WTC11 (cell line): ENCODE measurements around the gene PGS1. TPM values are rescaled to one million over a fixed set of nuclear protein-coding genes. Genes with fewer than 3 reads are reported as not detected.

ENCODE experiments used
- ATAC-seq: fragments of 200-7000 bp; cut with Tn5 transposase; 2 replicates; pipeline ENCODE4 v1.10.0; 2021; ENCODE audit warnings: mild to moderate bottlenecking, moderate library complexity
- CTCF ChIA-PET: fragments of 300-600 bp; sonication (Branson Sonifier 250); formaldehyde crosslinking; loops from one replicate; lab custom pipeline; 2021; ENCODE audit warnings: antibody characterized with exemption; lab: Charles Lee
- POLR2A ChIA-PET: fragments of 350-600 bp; sonication (Branson Sonifier 250); formaldehyde crosslinking; loops from one replicate; lab custom pipeline; 2021; ENCODE audit warnings: antibody characterized with exemption; lab: Charles Lee
- DNase-seq: peaks from one replicate; pipeline ENCODE4 v3.0.0; 2021; ENCODE audit warnings: low spot score
- H3K27ac Mint-ChIP-seq: 2 replicates; pipeline ENCODE4 v1.8.0; 2021; ENCODE audit warnings: mixed read lengths
- H3K27me3 Mint-ChIP-seq: 2 replicates; pipeline ENCODE4 v1.8.0; 2021; ENCODE audit warnings: low read depth, mild to moderate bottlenecking, moderate library complexity, mixed read lengths
- H3K36me3 Mint-ChIP-seq: 2 replicates; pipeline ENCODE4 v1.8.0; 2021; ENCODE audit warnings: mixed read lengths
- H3K4me1 Mint-ChIP-seq: 2 replicates; pipeline ENCODE4 v1.8.0; 2022; ENCODE audit warnings: mixed read lengths
- H3K4me3 Mint-ChIP-seq: 2 replicates; pipeline ENCODE4 v1.8.0; 2021; ENCODE audit warnings: mild to moderate bottlenecking, moderate library complexity, mixed read lengths
- H3K9me3 Mint-ChIP-seq: 2 replicates; pipeline ENCODE4 v1.8.0; 2021; ENCODE audit warnings: mixed read lengths
- CREB1 ChIP-seq: sonication (generic); formaldehyde crosslinking; IDR thresholded peaks from 2 replicates; pipeline ENCODE4 v1.8.0; 2023; ENCODE audit warnings: mild to moderate bottlenecking, missing genetic modification reagents
- CREM ChIP-seq: sonication (generic); formaldehyde crosslinking; IDR thresholded peaks from 2 replicates; pipeline ENCODE4 v1.8.1; 2022; ENCODE audit warnings: mild to moderate bottlenecking, missing genetic modification reagents, moderate library complexity
- ELF4 ChIP-seq: sonication (generic); formaldehyde crosslinking; IDR thresholded peaks from 2 replicates; pipeline ENCODE4 v1.8.1; 2022; ENCODE audit warnings: low read depth, mild to moderate bottlenecking, moderate library complexity, missing genetic modification reagents
- FOXP1 ChIP-seq: sonication (generic); formaldehyde crosslinking; IDR thresholded peaks from 2 replicates; pipeline ENCODE4 v1.8.0; 2022; ENCODE audit warnings: missing genetic modification reagents, mild to moderate bottlenecking, moderate library complexity, borderline replicate concordance
- JAZF1 ChIP-seq: fragments of 250-450 bp; sonication (Bioruptor Pico); IDR thresholded peaks from 2 replicates; pipeline ENCODE4 v1.9.0; 2021; ENCODE audit warnings: moderate library complexity, mild to moderate bottlenecking, inconsistent platforms
- JUN ChIP-seq: sonication (generic); formaldehyde crosslinking; IDR thresholded peaks from 2 replicates; pipeline ENCODE4 v1.8.0; 2023; ENCODE audit warnings: mild to moderate bottlenecking, missing genetic modification reagents
- MYBL2 ChIP-seq: sonication (generic); formaldehyde crosslinking; IDR thresholded peaks from 2 replicates; pipeline ENCODE4 v1.8.1; 2023; ENCODE audit warnings: mild to moderate bottlenecking, moderate library complexity, missing genetic modification reagents
- NR1H2 ChIP-seq: sonication (generic); formaldehyde crosslinking; IDR thresholded peaks from 2 replicates; pipeline ENCODE4 v1.9.0; 2021; ENCODE audit warnings: mild to moderate bottlenecking, moderate library complexity, missing genetic modification reagents
- NR3C1 ChIP-seq: sonication (generic); formaldehyde crosslinking; conservative IDR thresholded peaks from 2 replicates; pipeline ENCODE4 v1.8.1; 2023; ENCODE audit warnings: low read depth, mild to moderate bottlenecking, missing genetic modification reagents
- SP1 ChIP-seq: sonication (generic); formaldehyde crosslinking; conservative IDR thresholded peaks from 2 replicates; pipeline ENCODE4 v1.8.1; 2022; ENCODE audit warnings: missing genetic modification reagents
- TEAD4 ChIP-seq: sonication (generic); formaldehyde crosslinking; IDR thresholded peaks from 2 replicates; pipeline ENCODE4 v1.8.0; 2022; ENCODE audit warnings: mild to moderate bottlenecking, missing genetic modification reagents
- total RNA-seq: library from RNA; stranded (reverse); gene quantifications from 3 replicates; pipeline ENCODE4 v1.2.3, GENCODE V29; 2021
- TF ChIP-seq, protein P1 (sequence below): fragments of 250-450 bp; sonication (Bioruptor Pico); IDR thresholded peaks from 2 replicates; pipeline ENCODE4 v2.1.2; 2022; ENCODE audit warnings: mild to moderate bottlenecking, moderate library complexity
- TF ChIP-seq, protein P2 (sequence below): sonication (generic); formaldehyde crosslinking; IDR thresholded peaks from 2 replicates; pipeline ENCODE4 v1.8.0; 2022; ENCODE audit warnings: mild to moderate bottlenecking, missing genetic modification reagents
- TF ChIP-seq, protein P3 (sequence below): fragments of 250-450 bp; sonication (Bioruptor Pico); conservative IDR thresholded peaks from 2 replicates; pipeline ENCODE4 v1.9.0; 2021; ENCODE audit warnings: mild to moderate bottlenecking
- TF ChIP-seq, protein P4 (sequence below): fragments of 250-450 bp; sonication (Bioruptor Pico); IDR thresholded peaks from 2 replicates; pipeline ENCODE4 v1.9.0; 2021; ENCODE audit warnings: mild to moderate bottlenecking
- TF ChIP-seq, protein P5 (sequence below): sonication (generic); formaldehyde crosslinking; IDR thresholded peaks from 2 replicates; pipeline ENCODE4 v1.8.1; 2022; ENCODE audit warnings: mild to moderate bottlenecking, missing genetic modification reagents, moderate library complexity, borderline replicate concordance
- TF ChIP-seq, protein P6 (sequence below): sonication (generic); formaldehyde crosslinking; IDR thresholded peaks from 2 replicates; pipeline ENCODE4 v1.8.1; 2023; ENCODE audit warnings: mild to moderate bottlenecking, missing genetic modification reagents
- TF ChIP-seq, protein P7 (sequence below): sonication (generic); formaldehyde crosslinking; IDR thresholded peaks from 2 replicates; pipeline ENCODE4 v1.8.0; 2022; ENCODE audit warnings: mild to moderate bottlenecking, missing genetic modification reagents
- TF ChIP-seq, protein P8 (sequence below): sonication (generic); formaldehyde crosslinking; IDR thresholded peaks from 2 replicates; pipeline ENCODE4 v1.8.0; 2022; ENCODE audit warnings: mild to moderate bottlenecking, missing genetic modification reagents
- TF ChIP-seq, protein P9 (sequence below): fragments of 250-450 bp; sonication (Bioruptor Pico); IDR thresholded peaks from 2 replicates; pipeline ENCODE4 v1.9.0; 2021; ENCODE audit warnings: mild to moderate bottlenecking, borderline replicate concordance

The PGS1 gene
- total RNA-seq, 1 experiment from 2014 or later, result 51.4 TPM

DNA sequence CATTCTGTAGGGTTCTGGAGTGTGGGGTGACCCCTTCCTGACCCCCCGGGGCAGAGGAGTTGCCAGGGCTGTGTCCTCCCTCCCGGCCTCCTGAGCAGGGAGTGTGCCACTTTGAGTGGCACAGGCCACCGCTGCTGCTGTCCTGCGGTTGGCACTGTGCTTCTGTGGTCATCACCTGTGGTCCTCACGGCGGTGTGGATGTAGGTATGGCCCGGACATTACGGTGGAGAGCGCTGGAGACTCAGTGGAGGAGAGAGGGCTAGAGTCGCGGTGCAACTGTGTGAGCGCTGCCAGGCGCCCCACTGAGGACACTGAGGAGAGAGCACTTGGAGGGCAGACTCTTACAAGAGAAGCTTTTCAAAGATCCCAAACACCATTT lies 39.1 kb downstream of the PGS1 start:
- TF ChIP-seq NR1H2 (CRISPR knock-in tag) (no peak), JUN (CRISPR knock-in tag) (no peak), TEAD4 (CRISPR knock-in tag) (no peak), CREM (CRISPR knock-in tag) (no peak), MYBL2 (CRISPR knock-in tag) (no peak), CREB1 (CRISPR knock-in tag) (no peak), ELF4 (CRISPR knock-in tag) (no peak), SP1 (CRISPR knock-in tag) (no peak), JAZF1 (no peak)
- TF ChIP-seq, protein P1, sequence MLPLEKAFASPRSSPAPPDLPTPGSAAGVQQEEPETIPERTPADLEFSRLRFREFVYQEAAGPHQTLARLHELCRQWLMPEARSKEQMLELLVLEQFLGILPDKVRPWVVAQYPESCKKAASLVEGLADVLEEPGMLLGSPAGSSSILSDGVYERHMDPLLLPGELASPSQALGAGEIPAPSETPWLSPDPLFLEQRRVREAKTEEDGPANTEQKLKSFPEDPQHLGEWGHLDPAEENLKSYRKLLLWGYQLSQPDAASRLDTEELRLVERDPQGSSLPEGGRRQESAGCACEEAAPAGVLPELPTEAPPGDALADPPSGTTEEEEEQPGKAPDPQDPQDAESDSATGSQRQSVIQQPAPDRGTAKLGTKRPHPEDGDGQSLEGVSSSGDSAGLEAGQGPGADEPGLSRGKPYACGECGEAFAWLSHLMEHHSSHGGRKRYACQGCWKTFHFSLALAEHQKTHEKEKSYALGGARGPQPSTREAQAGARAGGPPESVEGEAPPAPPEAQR, result no peak
- TF ChIP-seq, protein P2, sequence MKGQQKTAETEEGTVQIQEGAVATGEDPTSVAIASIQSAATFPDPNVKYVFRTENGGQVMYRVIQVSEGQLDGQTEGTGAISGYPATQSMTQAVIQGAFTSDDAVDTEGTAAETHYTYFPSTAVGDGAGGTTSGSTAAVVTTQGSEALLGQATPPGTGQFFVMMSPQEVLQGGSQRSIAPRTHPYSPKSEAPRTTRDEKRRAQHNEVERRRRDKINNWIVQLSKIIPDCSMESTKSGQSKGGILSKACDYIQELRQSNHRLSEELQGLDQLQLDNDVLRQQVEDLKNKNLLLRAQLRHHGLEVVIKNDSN (CRISPR knock-in tag), result no peak
- TF ChIP-seq, protein P3, sequence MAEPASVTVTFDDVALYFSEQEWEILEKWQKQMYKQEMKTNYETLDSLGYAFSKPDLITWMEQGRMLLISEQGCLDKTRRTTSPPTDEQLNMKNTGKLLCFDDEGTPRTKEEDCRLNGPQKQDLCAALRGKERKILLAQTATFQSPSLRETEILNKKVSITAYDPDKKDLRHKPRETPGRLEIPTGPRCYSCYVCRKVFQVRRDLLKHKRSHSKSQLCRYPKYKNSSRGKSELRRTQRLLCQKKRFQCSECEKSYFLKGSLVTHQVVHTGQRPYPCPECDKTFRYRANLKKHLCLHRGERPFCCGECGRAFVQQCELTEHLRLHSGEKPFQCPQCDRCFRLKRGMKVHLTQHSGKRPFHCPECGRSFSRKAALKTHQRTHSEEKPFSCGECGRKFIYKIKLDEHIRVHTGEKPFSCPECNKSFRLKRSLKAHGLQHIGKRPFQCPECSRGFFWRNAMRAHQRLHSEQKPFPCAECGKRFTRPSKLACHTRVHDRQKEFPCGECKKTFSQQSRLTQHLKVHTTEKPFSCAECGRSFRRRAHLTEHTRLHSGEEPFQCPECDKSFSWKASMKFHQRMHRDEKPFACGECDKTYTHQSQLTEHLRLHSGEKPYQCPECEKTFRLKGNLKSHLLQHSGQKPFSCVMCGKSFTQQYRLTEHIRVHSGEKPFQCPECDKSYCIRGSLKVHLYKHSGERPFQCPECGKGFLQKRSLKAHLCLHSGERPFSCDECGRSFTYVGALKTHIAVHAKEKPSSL, result no peak
- TF ChIP-seq, protein P4, sequence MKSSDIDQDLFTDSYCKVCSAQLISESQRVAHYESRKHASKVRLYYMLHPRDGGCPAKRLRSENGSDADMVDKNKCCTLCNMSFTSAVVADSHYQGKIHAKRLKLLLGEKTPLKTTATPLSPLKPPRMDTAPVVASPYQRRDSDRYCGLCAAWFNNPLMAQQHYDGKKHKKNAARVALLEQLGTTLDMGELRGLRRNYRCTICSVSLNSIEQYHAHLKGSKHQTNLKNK, result no peak
- TF ChIP-seq, protein P5, sequence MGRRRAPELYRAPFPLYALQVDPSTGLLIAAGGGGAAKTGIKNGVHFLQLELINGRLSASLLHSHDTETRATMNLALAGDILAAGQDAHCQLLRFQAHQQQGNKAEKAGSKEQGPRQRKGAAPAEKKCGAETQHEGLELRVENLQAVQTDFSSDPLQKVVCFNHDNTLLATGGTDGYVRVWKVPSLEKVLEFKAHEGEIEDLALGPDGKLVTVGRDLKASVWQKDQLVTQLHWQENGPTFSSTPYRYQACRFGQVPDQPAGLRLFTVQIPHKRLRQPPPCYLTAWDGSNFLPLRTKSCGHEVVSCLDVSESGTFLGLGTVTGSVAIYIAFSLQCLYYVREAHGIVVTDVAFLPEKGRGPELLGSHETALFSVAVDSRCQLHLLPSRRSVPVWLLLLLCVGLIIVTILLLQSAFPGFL (CRISPR knock-in tag), result no peak
- TF ChIP-seq, protein P6, sequence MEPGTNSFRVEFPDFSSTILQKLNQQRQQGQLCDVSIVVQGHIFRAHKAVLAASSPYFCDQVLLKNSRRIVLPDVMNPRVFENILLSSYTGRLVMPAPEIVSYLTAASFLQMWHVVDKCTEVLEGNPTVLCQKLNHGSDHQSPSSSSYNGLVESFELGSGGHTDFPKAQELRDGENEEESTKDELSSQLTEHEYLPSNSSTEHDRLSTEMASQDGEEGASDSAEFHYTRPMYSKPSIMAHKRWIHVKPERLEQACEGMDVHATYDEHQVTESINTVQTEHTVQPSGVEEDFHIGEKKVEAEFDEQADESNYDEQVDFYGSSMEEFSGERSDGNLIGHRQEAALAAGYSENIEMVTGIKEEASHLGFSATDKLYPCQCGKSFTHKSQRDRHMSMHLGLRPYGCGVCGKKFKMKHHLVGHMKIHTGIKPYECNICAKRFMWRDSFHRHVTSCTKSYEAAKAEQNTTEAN (CRISPR knock-in tag), result no peak
- TF ChIP-seq, protein P7, sequence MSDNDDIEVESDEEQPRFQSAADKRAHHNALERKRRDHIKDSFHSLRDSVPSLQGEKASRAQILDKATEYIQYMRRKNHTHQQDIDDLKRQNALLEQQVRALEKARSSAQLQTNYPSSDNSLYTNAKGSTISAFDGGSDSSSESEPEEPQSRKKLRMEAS, result no peak
- H3K4me3 Mint-ChIP-seq, result no peak overlapping the region
- ATAC-seq, result no peak
- peaks cover 17% of the 10 kb centered on the region for H3K4me1 Mint-ChIP-seq
- H3K27me3 Mint-ChIP-seq, result no peaks in the 10 kb centered on the region
- peaks cover 27% of the 10 kb centered on the region for H3K36me3 Mint-ChIP-seq
- no peaks in the 10 kb centered on the region for H3K9me3 Mint-ChIP-seq
- DNase-seq, result no peak
- CTCF ChIA-PET, result interaction anchor here (0.6 to 5.1 kb wide), 8 partner anchors 11 to 170 kb away, joined by 3 to 31 read pairs (median 3); no protein-coding TSS in a partner anchor
- POLR2A ChIA-PET, result interaction anchor here (1.8 kb wide), 1 partner anchor 57 kb away, joined by 5 read pairs; no protein-coding TSS in a partner anchor
- H3K27ac Mint-ChIP-seq, result peak overlapping the region; percentile 41; the same call in 1 of the 2 replicates

DNA sequence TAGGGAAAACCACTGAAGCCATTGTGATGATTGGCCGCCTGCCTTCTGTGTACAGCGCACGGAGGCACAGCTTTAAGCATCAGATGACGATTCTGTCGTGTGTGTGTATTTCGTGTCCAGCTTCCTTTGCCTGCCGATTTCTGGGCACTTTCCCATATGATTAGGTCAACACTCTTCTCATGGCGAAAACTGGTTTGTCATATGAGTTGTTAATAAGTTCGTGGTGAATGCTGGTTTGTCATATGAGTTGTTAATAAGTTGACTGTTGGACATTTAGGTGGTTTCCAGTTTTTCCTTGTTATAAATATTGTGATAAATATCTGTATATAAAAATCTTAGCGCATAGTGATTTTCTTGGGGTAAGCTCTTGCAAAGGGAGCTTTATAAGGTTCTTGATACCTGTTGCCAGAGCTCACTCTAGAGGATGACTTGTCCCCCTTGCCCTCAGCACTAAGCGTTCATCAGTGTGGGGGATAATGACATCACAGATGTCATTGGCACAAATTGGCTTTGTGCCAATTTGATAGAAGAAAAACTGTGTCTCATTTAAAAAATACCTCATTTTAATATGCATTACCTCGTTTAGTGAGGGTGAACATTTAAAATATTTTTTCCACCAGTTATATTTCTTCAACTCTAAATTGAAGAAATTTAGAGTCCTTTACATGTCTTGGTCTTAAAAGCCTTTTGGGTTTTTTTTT lies 40.0 kb downstream of the PGS1 start:
- H3K27me3 Mint-ChIP-seq, result no peaks in the 10 kb centered on the region
- H3K4me1 Mint-ChIP-seq, result peaks cover 17% of the 10 kb centered on the region
- H3K9me3 Mint-ChIP-seq, result no peaks in the 10 kb centered on the region
- no peak overlapping the region for H3K27ac Mint-ChIP-seq
- ATAC-seq, result no peak
- ChIA-PET CTCF (interaction anchor here (0.7 to 5.1 kb wide), 7 partner anchors 11 to 140 kb away, joined by 3 to 31 read pairs (median 3); no protein-coding TSS in a partner anchor), POLR2A (no interaction called here)
- H3K4me3 Mint-ChIP-seq, result no peak overlapping the region
- DNase-seq, result no peak
- H3K36me3 Mint-ChIP-seq, result peaks cover 28% of the 10 kb centered on the region
- TF ChIP-seq NR3C1 (CRISPR knock-in tag) (no peak), FOXP1 (CRISPR knock-in tag) (no peak)
- TF ChIP-seq, protein P8, sequence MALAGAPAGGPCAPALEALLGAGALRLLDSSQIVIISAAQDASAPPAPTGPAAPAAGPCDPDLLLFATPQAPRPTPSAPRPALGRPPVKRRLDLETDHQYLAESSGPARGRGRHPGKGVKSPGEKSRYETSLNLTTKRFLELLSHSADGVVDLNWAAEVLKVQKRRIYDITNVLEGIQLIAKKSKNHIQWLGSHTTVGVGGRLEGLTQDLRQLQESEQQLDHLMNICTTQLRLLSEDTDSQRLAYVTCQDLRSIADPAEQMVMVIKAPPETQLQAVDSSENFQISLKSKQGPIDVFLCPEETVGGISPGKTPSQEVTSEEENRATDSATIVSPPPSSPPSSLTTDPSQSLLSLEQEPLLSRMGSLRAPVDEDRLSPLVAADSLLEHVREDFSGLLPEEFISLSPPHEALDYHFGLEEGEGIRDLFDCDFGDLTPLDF (CRISPR knock-in tag), result no peak
- TF ChIP-seq, protein P9, sequence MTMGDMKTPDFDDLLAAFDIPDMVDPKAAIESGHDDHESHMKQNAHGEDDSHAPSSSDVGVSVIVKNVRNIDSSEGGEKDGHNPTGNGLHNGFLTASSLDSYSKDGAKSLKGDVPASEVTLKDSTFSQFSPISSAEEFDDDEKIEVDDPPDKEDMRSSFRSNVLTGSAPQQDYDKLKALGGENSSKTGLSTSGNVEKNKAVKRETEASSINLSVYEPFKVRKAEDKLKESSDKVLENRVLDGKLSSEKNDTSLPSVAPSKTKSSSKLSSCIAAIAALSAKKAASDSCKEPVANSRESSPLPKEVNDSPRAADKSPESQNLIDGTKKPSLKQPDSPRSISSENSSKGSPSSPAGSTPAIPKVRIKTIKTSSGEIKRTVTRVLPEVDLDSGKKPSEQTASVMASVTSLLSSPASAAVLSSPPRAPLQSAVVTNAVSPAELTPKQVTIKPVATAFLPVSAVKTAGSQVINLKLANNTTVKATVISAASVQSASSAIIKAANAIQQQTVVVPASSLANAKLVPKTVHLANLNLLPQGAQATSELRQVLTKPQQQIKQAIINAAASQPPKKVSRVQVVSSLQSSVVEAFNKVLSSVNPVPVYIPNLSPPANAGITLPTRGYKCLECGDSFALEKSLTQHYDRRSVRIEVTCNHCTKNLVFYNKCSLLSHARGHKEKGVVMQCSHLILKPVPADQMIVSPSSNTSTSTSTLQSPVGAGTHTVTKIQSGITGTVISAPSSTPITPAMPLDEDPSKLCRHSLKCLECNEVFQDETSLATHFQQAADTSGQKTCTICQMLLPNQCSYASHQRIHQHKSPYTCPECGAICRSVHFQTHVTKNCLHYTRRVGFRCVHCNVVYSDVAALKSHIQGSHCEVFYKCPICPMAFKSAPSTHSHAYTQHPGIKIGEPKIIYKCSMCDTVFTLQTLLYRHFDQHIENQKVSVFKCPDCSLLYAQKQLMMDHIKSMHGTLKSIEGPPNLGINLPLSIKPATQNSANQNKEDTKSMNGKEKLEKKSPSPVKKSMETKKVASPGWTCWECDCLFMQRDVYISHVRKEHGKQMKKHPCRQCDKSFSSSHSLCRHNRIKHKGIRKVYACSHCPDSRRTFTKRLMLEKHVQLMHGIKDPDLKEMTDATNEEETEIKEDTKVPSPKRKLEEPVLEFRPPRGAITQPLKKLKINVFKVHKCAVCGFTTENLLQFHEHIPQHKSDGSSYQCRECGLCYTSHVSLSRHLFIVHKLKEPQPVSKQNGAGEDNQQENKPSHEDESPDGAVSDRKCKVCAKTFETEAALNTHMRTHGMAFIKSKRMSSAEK (CRISPR knock-in tag), result no peak
